Measurements from ENCODE around the gene EIF3D. TPM values are rescaled to one million over a fixed set of nuclear protein-coding genes. Genes with fewer than 3 reads are reported as not detected.

Gene EIF3D
- total and polyA plus RNA-seq, 2 of the 13 experiments (the other 11 are each of a cell fraction or from before 2014, with no cell fraction given): 118 to 274 TPM

DNA sequence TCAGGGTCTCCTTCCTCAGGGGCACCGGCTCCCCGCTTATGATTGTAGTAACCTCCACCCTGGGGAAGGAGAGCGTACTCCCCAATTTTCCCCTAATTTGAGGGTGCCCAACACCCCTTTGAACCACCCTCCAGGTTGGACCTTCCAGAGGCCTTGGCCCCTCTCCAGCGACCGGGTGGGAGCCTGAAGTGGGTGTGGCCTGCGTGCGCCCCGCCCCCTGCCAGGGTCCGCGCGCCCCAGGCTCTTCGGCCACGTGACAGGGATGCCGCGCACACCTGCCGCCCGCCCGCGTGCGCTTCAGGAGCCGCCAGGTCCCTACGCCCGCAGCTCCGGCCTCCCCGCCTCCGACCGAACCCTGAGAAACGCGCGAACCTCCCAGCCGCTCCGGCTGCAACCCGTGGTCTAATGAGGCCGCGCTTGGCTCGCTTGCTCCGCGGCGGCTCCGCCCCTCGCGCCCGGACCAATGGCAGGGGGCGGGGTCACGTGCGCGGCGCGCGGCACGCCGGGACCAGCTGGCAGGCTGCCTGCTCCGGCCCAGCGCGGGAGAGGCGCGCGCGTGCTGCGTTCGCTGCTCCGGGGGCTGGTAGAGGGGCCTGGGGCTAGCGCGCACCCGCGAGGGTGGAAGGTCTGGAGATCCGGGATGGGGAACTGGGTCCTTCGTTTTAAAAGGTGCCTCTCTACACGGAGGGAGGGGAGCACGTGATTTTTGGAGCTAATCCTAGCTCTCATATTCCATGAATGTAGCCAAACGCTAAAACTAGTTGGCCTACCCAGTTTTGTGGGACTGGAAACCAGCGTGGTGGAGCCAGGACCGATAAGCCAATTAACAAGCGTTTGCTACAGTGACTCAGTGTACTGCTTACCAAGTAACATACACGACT lies 22.1 kb downstream of the EIF3D start, which contains the start of gene FOXRED2 (continued):
- peak; percentile 26 for TF ChIP-seq IRF2 (CRISPR knock-in tag; IDR thresholded peaks at IDR 0.05)
- TF ChIP-seq ZFYVE20 (CRISPR knock-in tag; IDR thresholded peaks at IDR 0.05; ENCODE audit: borderline replicate concordance, low read depth): peak; percentile 87; the same call in 1 of the 2 replicates
- TF ChIP-seq NFE2L1 (CRISPR knock-in tag; IDR thresholded peaks at IDR 0.05; ENCODE audit: borderline replicate concordance): peak; percentile 30; the same call in 1 of the 2 replicates
- TF ChIP-seq KLF6 (CRISPR knock-in tag; IDR thresholded peaks at IDR 0.05): peak; percentile 70; the same call in 1 of the 2 replicates
- TF ChIP-seq NCOA1 (CRISPR knock-in tag; IDR thresholded peaks at IDR 0.05): 0 out of 2 replicates have a peak, but pooled peaks have one; percentile 14
- TF ChIP-seq, protein P1, sequence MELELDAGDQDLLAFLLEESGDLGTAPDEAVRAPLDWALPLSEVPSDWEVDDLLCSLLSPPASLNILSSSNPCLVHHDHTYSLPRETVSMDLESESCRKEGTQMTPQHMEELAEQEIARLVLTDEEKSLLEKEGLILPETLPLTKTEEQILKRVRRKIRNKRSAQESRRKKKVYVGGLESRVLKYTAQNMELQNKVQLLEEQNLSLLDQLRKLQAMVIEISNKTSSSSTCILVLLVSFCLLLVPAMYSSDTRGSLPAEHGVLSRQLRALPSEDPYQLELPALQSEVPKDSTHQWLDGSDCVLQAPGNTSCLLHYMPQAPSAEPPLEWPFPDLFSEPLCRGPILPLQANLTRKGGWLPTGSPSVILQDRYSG (CRISPR knock-in tag; IDR thresholded peaks at IDR 0.05): peak; percentile 96
- TF ChIP-seq ZNF441 (CRISPR knock-in tag; IDR thresholded peaks at IDR 0.05; ENCODE audit: borderline replicate concordance): peak; percentile 88
- TF ChIP-seq, protein P2, sequence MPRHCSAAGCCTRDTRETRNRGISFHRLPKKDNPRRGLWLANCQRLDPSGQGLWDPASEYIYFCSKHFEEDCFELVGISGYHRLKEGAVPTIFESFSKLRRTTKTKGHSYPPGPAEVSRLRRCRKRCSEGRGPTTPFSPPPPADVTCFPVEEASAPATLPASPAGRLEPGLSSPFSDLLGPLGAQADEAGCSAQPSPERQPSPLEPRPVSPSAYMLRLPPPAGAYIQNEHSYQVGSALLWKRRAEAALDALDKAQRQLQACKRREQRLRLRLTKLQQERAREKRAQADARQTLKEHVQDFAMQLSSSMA (CRISPR knock-in tag; IDR thresholded peaks at IDR 0.05): peak; percentile 89; the same call in 1 of the 2 replicates
- peak; percentile 49; the same call in 1 of the 2 replicates for TF ChIP-seq MEF2D (CRISPR knock-in tag; IDR thresholded peaks at IDR 0.05)
- TF ChIP-seq ZNF460 (CRISPR knock-in tag; IDR thresholded peaks at IDR 0.05; ENCODE audit: borderline replicate concordance): no peak
- TF ChIP-seq POLR2A (IDR thresholded peaks at IDR 0.05; ENCODE audit: insufficient read depth in 1 of 2, low read depth in 2 of 2, low read length in 2 of 2): peak; percentile 65 to 84
- TF ChIP-seq GABPB1 (CRISPR knock-in tag; IDR thresholded peaks at IDR 0.05): peak; percentile 79
- no peak for TF ChIP-seq RORA (CRISPR knock-in tag; IDR thresholded peaks at IDR 0.05)
- TF ChIP-seq KAT7 (CRISPR knock-in tag; IDR thresholded peaks at IDR 0.05; ENCODE audit: borderline replicate concordance): peak; percentile 73; the same call in 1 of the 2 replicates
- TF ChIP-seq, protein P3, sequence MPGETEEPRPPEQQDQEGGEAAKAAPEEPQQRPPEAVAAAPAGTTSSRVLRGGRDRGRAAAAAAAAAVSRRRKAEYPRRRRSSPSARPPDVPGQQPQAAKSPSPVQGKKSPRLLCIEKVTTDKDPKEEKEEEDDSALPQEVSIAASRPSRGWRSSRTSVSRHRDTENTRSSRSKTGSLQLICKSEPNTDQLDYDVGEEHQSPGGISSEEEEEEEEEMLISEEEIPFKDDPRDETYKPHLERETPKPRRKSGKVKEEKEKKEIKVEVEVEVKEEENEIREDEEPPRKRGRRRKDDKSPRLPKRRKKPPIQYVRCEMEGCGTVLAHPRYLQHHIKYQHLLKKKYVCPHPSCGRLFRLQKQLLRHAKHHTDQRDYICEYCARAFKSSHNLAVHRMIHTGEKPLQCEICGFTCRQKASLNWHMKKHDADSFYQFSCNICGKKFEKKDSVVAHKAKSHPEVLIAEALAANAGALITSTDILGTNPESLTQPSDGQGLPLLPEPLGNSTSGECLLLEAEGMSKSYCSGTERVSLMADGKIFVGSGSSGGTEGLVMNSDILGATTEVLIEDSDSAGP (CRISPR knock-in tag; IDR thresholded peaks at IDR 0.05; ENCODE audit: borderline replicate concordance): peak; percentile 91
- TF ChIP-seq KLF13 (CRISPR knock-in tag; IDR thresholded peaks at IDR 0.05): peak; percentile 78; the same call in 1 of the 2 replicates
- TF ChIP-seq, protein P4, sequence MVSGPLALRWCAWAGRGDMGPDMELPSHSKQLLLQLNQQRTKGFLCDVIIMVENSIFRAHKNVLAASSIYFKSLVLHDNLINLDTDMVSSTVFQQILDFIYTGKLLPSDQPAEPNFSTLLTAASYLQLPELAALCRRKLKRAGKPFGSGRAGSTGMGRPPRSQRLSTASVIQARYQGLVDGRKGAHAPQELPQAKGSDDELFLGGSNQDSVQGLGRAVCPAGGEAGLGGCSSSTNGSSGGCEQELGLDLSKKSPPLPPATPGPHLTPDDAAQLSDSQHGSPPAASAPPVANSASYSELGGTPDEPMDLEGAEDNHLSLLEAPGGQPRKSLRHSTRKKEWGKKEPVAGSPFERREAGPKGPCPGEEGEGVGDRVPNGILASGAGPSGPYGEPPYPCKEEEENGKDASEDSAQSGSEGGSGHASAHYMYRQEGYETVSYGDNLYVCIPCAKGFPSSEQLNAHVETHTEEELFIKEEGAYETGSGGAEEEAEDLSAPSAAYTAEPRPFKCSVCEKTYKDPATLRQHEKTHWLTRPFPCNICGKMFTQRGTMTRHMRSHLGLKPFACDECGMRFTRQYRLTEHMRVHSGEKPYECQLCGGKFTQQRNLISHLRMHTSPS (CRISPR knock-in tag; IDR thresholded peaks at IDR 0.05; ENCODE audit: low read depth): no peak
- TF ChIP-seq, protein P5, sequence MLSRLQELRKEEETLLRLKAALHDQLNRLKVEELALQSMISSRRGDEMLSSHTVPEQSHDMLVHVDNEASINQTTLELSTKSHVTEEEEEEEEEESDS (CRISPR knock-in tag; IDR thresholded peaks at IDR 0.05; ENCODE audit: borderline replicate concordance): peak; percentile 97
- TF ChIP-seq MTF1 (CRISPR knock-in tag; IDR thresholded peaks at IDR 0.05): peak; percentile 85; the same call in 1 of the 2 replicates
- no peak for TF ChIP-seq ZNF549 (CRISPR knock-in tag; IDR thresholded peaks at IDR 0.05)
- TF ChIP-seq NFYC (CRISPR knock-in tag; IDR thresholded peaks at IDR 0.05): peak; percentile 78
- peak; percentile 98; the same call in 1 of the 2 replicates for TF ChIP-seq ZNF616 (CRISPR knock-in tag; IDR thresholded peaks at IDR 0.05; ENCODE audit: low read depth)
- TF ChIP-seq ZMYM4 (CRISPR knock-in tag; IDR thresholded peaks at IDR 0.05): peak; percentile 95
